H1 (cell line): ENCODE data around the gene CACNA1E. TPM values are rescaled to one million over a fixed set of nuclear protein-coding genes. Genes with fewer than 3 reads are reported as not detected.

ENCODE experiments used
- CTCF ChIA-PET: fragments of 300-600 bp; sonication (Branson Sonifier 250); formaldehyde crosslinking; loops from one replicate; lab custom pipeline; 2021; ENCODE audit not compliant: partially characterized antibody; lab: Charles Lee
- POLR2A ChIA-PET: fragments of 300-600 bp; sonication (Branson Sonifier 250); formaldehyde crosslinking; loops from one replicate; lab custom pipeline; 2021; ENCODE audit warnings: inconsistent platforms; ENCODE audit not compliant: partially characterized antibody; lab: Charles Lee
- DNase-seq, 2 experiments: peaks; one replicate each; pipeline versions ENCODE4 v3.0.0 to v3.0.0-alpha.2; 2010 to 2022; ENCODE audit warnings: low spot score in 2 of 2, low read depth in 1 of 2, mixed read lengths in 1 of 2
- FAIRE-seq: peaks from 2 replicates; lab custom pipeline; 2011; peaks lifted over from hg19 to GRCh38; lab: Jason Lieb, UNC
- H2AFZ ChIP-seq: 2 replicates; pipeline ENCODE4 v1.8.1; 2012; ENCODE audit warnings: low read length, inconsistent platforms
- H2AK5ac ChIP-seq: 2 replicates; pipeline ENCODE4 v1.6.1; 2013; ENCODE audit warnings: low read depth, low read length
- H2BK120ac ChIP-seq: replicated peaks from 2 replicates; pipeline ENCODE3; 2013; ENCODE audit warnings: low read depth, low read length, inconsistent platforms
- H2BK12ac ChIP-seq: 2 replicates; pipeline ENCODE4 v1.6.1; 2013; ENCODE audit warnings: low read depth, low read length
- H2BK15ac ChIP-seq: 2 replicates; pipeline ENCODE4 v1.6.1; 2013; ENCODE audit warnings: low read length
- H2BK20ac ChIP-seq: 2 replicates; pipeline ENCODE4 v1.6.1; 2013; ENCODE audit warnings: low read length
- H2BK5ac ChIP-seq: 2 replicates; pipeline ENCODE4 v1.6.1; 2013; ENCODE audit warnings: low read depth, low read length
- H3K14ac ChIP-seq: 2 replicates; pipeline ENCODE4 v1.6.1; 2013; ENCODE audit warnings: inconsistent platforms; ENCODE audit not compliant: insufficient read length
- H3K18ac ChIP-seq: 2 replicates; pipeline ENCODE4 v1.6.1; 2013; ENCODE audit warnings: low read length; ENCODE audit errors: extremely low read depth
- H3K23ac ChIP-seq: 2 replicates; pipeline ENCODE4 v1.6.1; 2013; ENCODE audit warnings: inconsistent platforms; ENCODE audit not compliant: insufficient read length
- H3K23me2 ChIP-seq: 2 replicates; pipeline ENCODE4 v1.6.1; 2013; ENCODE audit warnings: low read depth, low read length
- H3K27ac ChIP-seq: 2 replicates; pipeline ENCODE4 v1.6.1; 2011; ENCODE audit warnings: low read depth, low read length, inconsistent platforms
- H3K27me3 ChIP-seq, 4 experiments: replicated peaks in 1 of 4; 1 replicate in 1 of 4; 2 replicates in 3 of 4; pipeline versions ENCODE4 v1.6.1 to v1.8.1; 2011 to 2013; ENCODE audit warnings: low read length in 3 of 4, mild to moderate bottlenecking in 3 of 4, inconsistent platforms in 2 of 4, mixed read lengths in 2 of 4, moderate library complexity in 1 of 4; ENCODE audit not compliant: control insufficient read depth in 3 of 4, insufficient read depth in 3 of 4; ENCODE audit errors: extremely low read depth in 1 of 4
- H3K36me3 ChIP-seq, 4 experiments: 2 replicates each; pipeline versions ENCODE4 v1.6.1 to v1.8.1; 2011 to 2013; ENCODE audit warnings: mild to moderate bottlenecking in 4 of 4, low read length in 3 of 4, moderate library complexity in 2 of 4, control low read depth in 1 of 4, inconsistent platforms in 1 of 4; ENCODE audit not compliant: insufficient read depth in 4 of 4, control insufficient read depth in 2 of 4
- H3K4ac ChIP-seq: replicated peaks from 2 replicates; pipeline ENCODE3; 2013; ENCODE audit warnings: low read length, low read depth, mixed read lengths, inconsistent platforms; ENCODE audit not compliant: insufficient read length
- H3K4me1 ChIP-seq, 4 experiments: replicated peaks in 1 of 4; 1 replicate in 1 of 4; 2 replicates in 3 of 4; pipeline versions ENCODE4 v1.6.1 to v1.8.1; 2011 to 2013; ENCODE audit warnings: low read length in 3 of 4, inconsistent platforms in 2 of 4, mixed read lengths in 1 of 4; ENCODE audit not compliant: insufficient read depth in 4 of 4, control insufficient read depth in 3 of 4
- H3K4me2 ChIP-seq, 2 experiments: 2 replicates each; pipeline versions ENCODE4 v1.6.1 to v1.8.1; 2011 to 2013; ENCODE audit warnings: low read depth in 2 of 2, low read length in 2 of 2, control low read depth in 1 of 2, inconsistent platforms in 1 of 2, mild to moderate bottlenecking in 1 of 2; ENCODE audit not compliant: insufficient read depth in 1 of 2
- H3K4me3 ChIP-seq, 4 experiments: fragments of 200-600, 300-600 bp in 1 of 4; sonication (generic), shearing (Covaris generic), sonication (Bioruptor Twin) in 1 of 4; 2 replicates each; pipeline versions ENCODE4 v1.5.1 to v1.8.1; 2011 to 2016; ENCODE audit warnings: low read length in 4 of 4, low read depth in 3 of 4, control low read depth in 2 of 4, inconsistent platforms in 2 of 4, mild to moderate bottlenecking in 2 of 4, mixed read lengths in 1 of 4, moderate library complexity in 1 of 4; ENCODE audit not compliant: insufficient read depth in 2 of 4; ENCODE audit errors: extremely low read depth in 1 of 4
- H3K56ac ChIP-seq: replicated peaks from 2 replicates; pipeline ENCODE3; 2013; ENCODE audit warnings: low read depth, mild to moderate bottlenecking, mixed read lengths, low read length, inconsistent platforms; ENCODE audit not compliant: insufficient read length
- H3K79me1 ChIP-seq: 2 replicates; pipeline ENCODE4 v1.6.1; 2013; ENCODE audit warnings: low read depth, low read length, control low read depth
- H3K79me2 ChIP-seq, 2 experiments: 2 replicates each; pipeline versions ENCODE4 v1.6.1 to v1.8.1; 2012 to 2013; ENCODE audit warnings: low read length in 2 of 2, mild to moderate bottlenecking in 2 of 2, inconsistent platforms in 1 of 2; ENCODE audit not compliant: insufficient read depth in 2 of 2, control insufficient read depth in 1 of 2
- H3K9ac ChIP-seq, 4 experiments: replicated peaks in 1 of 4; 1 replicate in 1 of 4; 2 replicates in 3 of 4; pipeline versions ENCODE4 v1.6.1 to v1.8.1; 2011 to 2013; ENCODE audit warnings: low read depth in 3 of 4, low read length in 3 of 4, control low read depth in 2 of 4, mild to moderate bottlenecking in 2 of 4, moderate library complexity in 2 of 4, inconsistent platforms in 1 of 4; ENCODE audit errors: extremely low read depth in 1 of 4
- H3K9me3 ChIP-seq, 2 experiments: 2 replicates each; pipeline versions ENCODE4 v1.6.1 to v1.8.1; 2012 to 2013; ENCODE audit warnings: mild to moderate bottlenecking in 2 of 2, moderate library complexity in 2 of 2, control low read depth in 1 of 2, inconsistent platforms in 1 of 2, low read depth in 1 of 2, low read length in 1 of 2, mixed read lengths in 1 of 2; ENCODE audit not compliant: insufficient read depth in 2 of 2
- H4K20me1 ChIP-seq, 2 experiments: replicated peaks in 1 of 2; 2 replicates each; pipeline versions ENCODE3 to v1.8.1; 2011 to 2013; ENCODE audit warnings: inconsistent platforms in 2 of 2, low read length in 2 of 2, mild to moderate bottlenecking in 1 of 2; ENCODE audit not compliant: insufficient read depth in 2 of 2, control insufficient read depth in 1 of 2
- H4K5ac ChIP-seq: 2 replicates; pipeline ENCODE4 v1.6.1; 2013; ENCODE audit warnings: low read length, low read depth, mixed read lengths, inconsistent platforms; ENCODE audit not compliant: insufficient read length
- H4K8ac ChIP-seq: 2 replicates; pipeline ENCODE4 v1.8.0; 2013; ENCODE audit warnings: mild to moderate bottlenecking, moderate library complexity, low read length, inconsistent platforms; ENCODE audit not compliant: insufficient read depth; ENCODE audit errors: extremely low read depth
- H4K91ac ChIP-seq: replicated peaks from 2 replicates; pipeline ENCODE3; 2013; ENCODE audit warnings: low read length, mixed read lengths, inconsistent platforms; ENCODE audit not compliant: insufficient read length
- CBX8 ChIP-seq: fragments of 300-800, 300-1000 bp; sonication (generic); IDR thresholded peaks from 2 replicates; pipeline ENCODE4 v1.7.1; 2016; ENCODE audit warnings: low read depth, low read length, borderline replicate concordance
- CHD1 ChIP-seq: IDR thresholded peaks from 2 replicates; pipeline ENCODE4 v1.6.1; 2012; ENCODE audit warnings: low read depth, low read length, improper control_type of control experiment
- NANOG ChIP-seq: IDR thresholded peaks from 2 replicates; pipeline ENCODE4 v1.6.1; 2011; ENCODE audit warnings: low read length, low read depth, mild to moderate bottlenecking, inconsistent platforms; ENCODE audit not compliant: insufficient read depth, poor library complexity, severe bottlenecking
- POU5F1 ChIP-seq: IDR thresholded peaks from 2 replicates; pipeline ENCODE4 v1.6.1; 2011; ENCODE audit warnings: low read depth, mild to moderate bottlenecking, low read length, moderate library complexity
- RNF2 ChIP-seq: fragments of 200-900, 300-1000 bp; sonication (generic); IDR thresholded peaks from 2 replicates; pipeline ENCODE4 v1.7.1; 2016; ENCODE audit warnings: borderline replicate concordance, low read depth, mild to moderate bottlenecking, antibody characterized with exemption, low read length; ENCODE audit not compliant: poor library complexity, severe bottlenecking; ENCODE audit errors: missing control alignments
- SIRT6 ChIP-seq: IDR thresholded peaks from one replicate; pipeline ENCODE4 v1.7.1; 2012; ENCODE audit warnings: low read length, inconsistent platforms
- WGBS, 2 experiments: shearing (Covaris generic) in 1 of 2; methylation state at CpG; one replicate each; pipeline versions ENCODE4 v1.1.6 to v1.1.7; 2013 to 2015; ENCODE audit warnings: low lambda C conversion rate in 2 of 2, mixed read lengths in 2 of 2, inconsistent platforms in 1 of 2, low coverage in 1 of 2, missing lambda C conversion rate in 1 of 2; ENCODE audit not compliant: insufficient replicate concordance in 2 of 2, insufficient coverage in 1 of 2, insufficient read length in 1 of 2; ENCODE audit errors: extremely low coverage in 1 of 2, missing lambda C conversion rate in 1 of 2; 5-methylcytosine and 5-hydroxymethylcytosine counted together
- polyA plus RNA-seq, 7 experiments: library from polyadenylated mRNA; depleted of rRNA in 3 of 7; stranded (reverse) in 5 of 7; unstranded in 2 of 7; fragments of >200 nt in 5 of 7; fragments of 200-250 nt in 2 of 7; gene quantifications; 1 replicate in 5 of 7; 2 replicates in 1 of 7; 4 replicates in 1 of 7; pipeline versions ENCODE4 v1.2.1 to v1.2.3, GENCODE V29; 2011 to 2013; ENCODE audit warnings: missing spikeins in 2 of 7, mixed read lengths in 2 of 7
- total RNA-seq: library from RNA; stranded (reverse); fragmentation: NEBNext Ultra II Directional; extraction: Animal tissue kit (Norgen Biotek cat#: 25700); gene quantifications from 2 replicates; pipeline ENCODE4 v1.2.1, GENCODE V29; 2021

CACNA1E gene
- total and polyA plus RNA-seq, 2 of the 8 experiments (the other 6 are each of a cell fraction or from before 2014, with no cell fraction given), result 0.98 to 1.3 TPM

GRCh38 chr1:181490276-181490675 is 7.0 kb downstream of the CACNA1E start:
- peaks cover 2 to 24% (median 13%) of the 10 kb centered on the region in 4 experiments for H3K27me3 ChIP-seq
- POLR2A ChIA-PET, result no interaction called here
- FAIRE-seq, result no peak
- no peak for TF ChIP-seq CHD1
- no peak for TF ChIP-seq SIRT6
- TF ChIP-seq POU5F1, result no peak
- no peak for TF ChIP-seq NANOG
- TF ChIP-seq CBX8, result no peak
- TF ChIP-seq RNF2, result no peak

More at GRCh38 chr1:181490276-181490675, 7.0 kb downstream of the CACNA1E start:
- Histone ChIP-seq H2BK5ac (no peak overlapping the region), H3K27ac (no peak overlapping the region), H4K8ac (no peak overlapping the region), H3K23me2 (peaks cover 8% of the 10 kb centered on the region; the same call in 1 of the 2 replicates), H3K36me3 (no peaks in the 10 kb centered on the region), H3K4me1 (peaks cover 0 to 9% (median 2%) of the 10 kb centered on the region in 4 experiments; a peak in 5 of 7 replicates), H2BK20ac (no peak overlapping the region), H3K56ac (no peak overlapping the region), H2AFZ (no peak overlapping the region), H3K4me3 (no peak overlapping the region), H3K4ac (no peak overlapping the region), H4K5ac (no peak overlapping the region), H3K18ac (no peak overlapping the region), H4K91ac (no peak overlapping the region), H2BK120ac (no peak overlapping the region), H3K23ac (no peak overlapping the region), H3K4me2 (no peak overlapping the region), H3K79me2 (no peaks in the 10 kb centered on the region), H2BK12ac (no peak overlapping the region), H4K20me1 (no peaks in the 10 kb centered on the region), H2AK5ac (no peak overlapping the region), H3K79me1 (no peaks in the 10 kb centered on the region), H3K9ac (no peak overlapping the region), H3K9me3 (no peaks in the 10 kb centered on the region), H2BK15ac (no peak overlapping the region), H3K14ac (no peak overlapping the region)
- DNase-seq, result no peak
- CTCF ChIA-PET, result interaction anchor here (0.6 to 4.8 kb wide), 5 partner anchors 11 to 945 kb away, joined by 3 to 32 read pairs (median 4); no protein-coding TSS in a partner anchor
- 92% methylated on average over 2 of the region's 2 CpGs; no CpG with 5 or more reads in 1 of the 2 experiments for WGBS, 2 experiments
